ENCODE measurements around the gene ODAD4.
A peak's percentile ranks its signal among the peaks of the same experiment; 100 is the strongest.

Gene ODAD4

DNA sequence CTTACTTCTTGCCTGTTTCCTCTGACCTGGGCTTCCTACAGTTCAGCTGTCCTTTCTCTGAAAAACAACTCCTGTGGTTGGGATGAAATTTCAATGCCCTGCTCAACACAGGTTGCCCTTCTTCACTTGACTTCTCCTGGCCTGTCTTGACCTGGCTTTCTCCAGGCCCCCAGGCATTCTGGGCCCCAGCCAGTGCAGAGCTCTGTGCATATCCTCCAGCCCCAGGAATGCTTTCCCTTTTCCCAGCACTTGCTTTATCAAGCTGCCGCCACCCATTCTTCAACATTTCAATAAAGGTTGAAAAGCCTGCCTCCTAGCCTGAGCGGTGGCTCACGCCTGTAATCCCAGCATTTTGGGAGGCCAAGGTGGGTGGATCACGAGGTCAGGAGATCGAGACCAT, 10.8 kb downstream of the ODAD4 start:
- TF ChIP-seq Cebpa-rat (IDR thresholded peaks at IDR 0.05), result no peak
- H3K4me1 ChIP-seq, result peaks cover 15 to 37% (median 33%) of the 10 kb centered on the region in 10 experiments

GRCh38 chr17:41942626-41943373, 12.4 kb downstream of the ODAD4 start:
- Histone ChIP-seq H3K27me3 (no peaks in the 10 kb centered on the region), H4K20me1 (no peaks in the 10 kb centered on the region), H3K4me3 (no peak overlapping the region), H3K36me3 (no peaks in the 10 kb centered on the region), H3K9me3 (replicated peaks in 1 of 11) (no peaks in the 10 kb centered on the region), H3K4me1 (peaks cover 4 to 28% (median 22%) of the 10 kb centered on the region in 10 experiments; a peak in 18 of 20 replicates), H3K27ac (no peak overlapping the region), H3K4me2 (no peak overlapping the region), H3K9ac (no peak overlapping the region)
- TF ChIP-seq Cebpa-rat (IDR thresholded peaks at IDR 0.05), result no peak

More for the DNA sequence above, 10.8 kb downstream of the ODAD4 start:
- Histone ChIP-seq H3K36me3 (no peaks in the 10 kb centered on the region), H3K27me3 (no peaks in the 10 kb centered on the region), H3K4me3 (no peak overlapping the region), H3K4me2 (no peak overlapping the region), H3K27ac (no peak overlapping the region), H3K9ac (no peak overlapping the region), H3K9me3 (replicated peaks in 1 of 11) (no peaks in the 10 kb centered on the region), H4K20me1 (no peaks in the 10 kb centered on the region)

DNA sequence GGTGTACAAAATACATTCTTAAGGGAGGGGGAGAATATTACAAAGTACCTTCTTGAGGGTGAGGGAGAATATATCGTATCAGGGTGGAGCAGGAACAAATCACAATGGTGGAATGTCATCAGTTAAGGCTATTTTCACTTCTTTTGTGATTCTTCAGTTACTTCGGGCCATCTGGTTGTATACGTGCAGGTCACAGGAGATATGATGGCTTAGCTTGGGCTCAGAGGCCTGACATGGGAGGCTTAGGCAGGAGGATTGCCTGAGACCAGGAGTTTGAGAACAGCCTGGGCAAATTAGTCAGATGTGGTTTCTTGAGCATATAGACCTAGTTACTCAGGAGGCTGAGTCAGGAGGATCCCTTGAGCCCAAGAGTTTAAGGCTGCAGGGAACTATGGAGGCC, 13.1 kb downstream of the ODAD4 start:
- no peak for TF ChIP-seq Cebpa-rat (IDR thresholded peaks at IDR 0.05)
- Histone ChIP-seq H3K9me3 (replicated peaks in 1 of 11) (no peaks in the 10 kb centered on the region), H3K27me3 (no peaks in the 10 kb centered on the region), H3K4me2 (no peak overlapping the region), H4K20me1 (no peaks in the 10 kb centered on the region), H3K36me3 (no peaks in the 10 kb centered on the region), H3K9ac (no peak overlapping the region), H3K4me3 (no peak overlapping the region), H3K4me1 (peaks cover 0 to 21% (median 15%) of the 10 kb centered on the region in 10 experiments; a peak in 14 of 20 replicates), H3K27ac (no peak overlapping the region)

- no peaks in the 10 kb centered on the region for H3K9me3 ChIP-seq (replicated peaks in 1 of 11)
These were observed 14.5 kb downstream of the ODAD4 start for GRCh38 chr17:41944943-41945342.

DNA sequence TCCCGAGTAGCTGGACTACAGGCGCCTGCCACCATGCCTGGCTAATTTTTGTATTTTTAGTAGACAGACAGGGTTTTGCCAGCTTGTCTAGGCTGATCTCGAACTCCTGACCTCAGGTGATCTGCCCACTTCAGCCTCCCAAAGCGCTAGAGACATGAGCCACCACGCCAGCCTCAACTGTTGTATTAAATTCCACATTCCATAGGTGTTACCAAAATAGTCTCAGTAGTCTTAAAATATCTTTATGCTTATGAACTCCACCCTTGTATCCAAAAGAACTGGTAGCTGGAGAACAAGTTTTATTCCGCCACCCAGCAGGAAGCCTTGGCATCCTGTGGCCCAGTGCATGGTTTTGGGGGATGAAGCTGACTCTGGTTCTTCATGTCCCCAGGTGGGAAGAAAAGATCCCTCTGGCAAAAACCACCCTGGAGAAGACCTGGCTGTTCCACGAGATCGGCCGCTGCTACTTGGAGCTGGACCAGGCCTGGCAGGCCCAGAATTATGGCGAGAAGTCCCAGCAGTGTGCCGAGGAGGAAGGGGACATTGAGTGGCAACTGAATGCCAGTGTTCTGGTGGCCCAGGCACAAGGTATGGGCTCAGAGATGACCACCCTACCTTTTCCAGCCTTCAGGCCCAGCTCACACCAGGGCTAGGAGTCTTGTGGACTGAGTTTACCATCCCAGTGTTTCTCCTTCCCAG, 18.5 kb downstream of the ODAD4 start:
- no peaks in the 10 kb centered on the region for H3K27me3 ChIP-seq
- no peak overlapping the region for H3K4me3 ChIP-seq
- no peaks in the 10 kb centered on the region for H3K9me3 ChIP-seq (replicated peaks in 1 of 11)
- H4K20me1 ChIP-seq, result no peaks in the 10 kb centered on the region
- no peak overlapping the region for H3K9ac ChIP-seq
- H3K4me2 ChIP-seq, result no peak overlapping the region
- no peak for TF ChIP-seq Cebpa-rat (IDR thresholded peaks at IDR 0.05)
- peaks cover 0 to 6% (median 4%) of the 10 kb centered on the region in 10 experiments; a peak in 2 of 20 replicates for H3K4me1 ChIP-seq
- no peak overlapping the region for H3K27ac ChIP-seq
- no peaks in the 10 kb centered on the region for H3K36me3 ChIP-seq

More at GRCh38 chr17:41944943-41945342, 14.5 kb downstream of the ODAD4 start:
- no peak for TF ChIP-seq Cebpa-rat (IDR thresholded peaks at IDR 0.05)
- Histone ChIP-seq H3K27ac (no peak overlapping the region), H4K20me1 (no peaks in the 10 kb centered on the region), H3K27me3 (no peaks in the 10 kb centered on the region), H3K36me3 (no peaks in the 10 kb centered on the region), H3K4me3 (no peak overlapping the region), H3K4me2 (no peak overlapping the region), H3K9ac (no peak overlapping the region), H3K4me1 (peaks cover 0 to 11% (median 8%) of the 10 kb centered on the region in 10 experiments; a peak in 9 of 20 replicates)

- no peak for TF ChIP-seq Cebpa-rat (IDR thresholded peaks at IDR 0.05)
These were observed 26.1 kb downstream of the ODAD4 start for GRCh38 chr17:41956522-41956921.

DNA sequence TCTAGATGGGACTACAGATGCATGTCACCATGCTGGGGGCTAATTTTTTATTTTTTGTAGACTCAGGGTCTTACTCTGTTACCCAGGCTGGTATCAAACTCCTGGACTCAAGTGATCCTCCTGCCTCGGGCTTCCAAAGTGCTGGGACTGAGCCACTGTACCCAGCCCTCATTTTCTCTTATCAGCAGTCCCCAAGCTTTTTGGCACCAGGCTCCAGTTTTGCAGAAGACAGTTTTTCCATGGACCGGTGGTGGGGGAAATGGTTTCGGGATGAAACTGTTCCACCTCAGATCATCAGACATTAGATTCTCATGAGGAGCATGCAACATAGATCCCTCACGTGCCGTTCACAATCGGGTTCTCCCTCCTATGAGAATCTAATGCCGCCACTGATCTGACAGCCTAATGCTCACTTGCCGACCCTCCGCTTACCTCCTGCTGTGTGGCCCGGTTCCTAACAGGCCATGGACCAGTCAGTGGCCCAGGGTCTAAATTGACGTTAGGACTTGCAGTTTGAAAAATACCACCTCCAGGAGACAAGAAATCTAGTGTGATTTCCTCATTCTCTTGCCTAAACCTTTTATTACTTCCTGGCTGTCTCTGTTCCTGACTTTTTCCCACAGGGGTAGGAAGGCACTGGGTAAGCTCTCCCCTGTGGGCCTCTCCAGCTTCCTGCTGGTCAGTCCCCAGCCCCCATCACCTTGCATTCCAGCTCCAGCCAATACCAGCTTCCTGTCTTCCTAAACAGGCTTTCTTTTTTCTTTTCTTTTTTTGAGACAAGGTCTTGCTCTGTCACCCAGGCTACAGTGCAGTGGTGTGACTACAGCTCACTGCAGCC, 26.8 kb downstream of the ODAD4 start:
- Histone ChIP-seq H3K27ac (no peak overlapping the region), H3K4me1 (peaks cover 12 to 40% (median 29%) of the 10 kb centered on the region in 10 experiments), H4K20me1 (no peaks in the 10 kb centered on the region), H3K4me2 (peak overlapping the region; percentile 2 to 67 (median 39); a peak in 20 of 22 replicates), H3K9me3 (replicated peaks in 1 of 11) (no peaks in the 10 kb centered on the region), H3K27me3 (no peaks in the 10 kb centered on the region), H3K36me3 (no peaks in the 10 kb centered on the region), H3K4me3 (no peak overlapping the region), H3K9ac (peak overlapping the region in 3 of 11 experiments; percentile 12 to 24 (median 18); a peak in 3 of 22 replicates)
- no peak for TF ChIP-seq Cebpa-rat (IDR thresholded peaks at IDR 0.05)

More at GRCh38 chr17:41956522-41956921, 26.1 kb downstream of the ODAD4 start:
- H3K9ac ChIP-seq, result no peak overlapping the region; a peak in 1 of 22 replicates
- H3K4me1 ChIP-seq, result peaks cover 12 to 33% (median 23%) of the 10 kb centered on the region in 10 experiments
- no peak overlapping the region for H3K4me3 ChIP-seq
- H3K27ac ChIP-seq, result no peak overlapping the region
- H3K36me3 ChIP-seq, result no peaks in the 10 kb centered on the region
- no peaks in the 10 kb centered on the region for H3K27me3 ChIP-seq
- H3K9me3 ChIP-seq (replicated peaks in 1 of 11), result no peaks in the 10 kb centered on the region
- no peaks in the 10 kb centered on the region for H4K20me1 ChIP-seq
- H3K4me2 ChIP-seq, result no peak overlapping the region

- Histone ChIP-seq H3K9me3 (replicated peaks in 1 of 11) (no peaks in the 10 kb centered on the region), H3K36me3 (no peaks in the 10 kb centered on the region), H3K27me3 (no peaks in the 10 kb centered on the region), H3K4me3 (no peak overlapping the region), H3K9ac (peak overlapping the region in 2 of 11 experiments; percentile 18 to 24; a peak in 1 of 22 replicates), H4K20me1 (no peaks in the 10 kb centered on the region), H3K4me2 (peak overlapping the region in 10 of 11 experiments; percentile 2 to 67 (median 42); a peak in 17 of 22 replicates), H3K4me1 (peaks cover 16 to 47% (median 36%) of the 10 kb centered on the region in 10 experiments), H3K27ac (no peak overlapping the region)
- TF ChIP-seq Cebpa-rat (IDR thresholded peaks at IDR 0.05), result no peak
These were observed 27.5 kb downstream of the ODAD4 start for GRCh38 chr17:41957869-41958439.

Measured in BLaER1 treated with 17β-estradiol and CSF1 and Interleukin-3, amounts not matched to agents 10 nM and 100 nM (cell line).